GM12801 (cell line): ENCODE data around the gene KAT5.

Experiments used
- CTCF ChIP-seq: IDR thresholded peaks from one replicate; pipeline ENCODE4 v1.5.1; 2011; ENCODE audit warnings: control low read depth; ENCODE audit not compliant: insufficient read length; ENCODE audit errors: extremely low read depth

KAT5 gene

GRCh38 chr11:65701686-65702085 lies 10.4 kb upstream of the KAT5 start:
- TF ChIP-seq CTCF, result no peak

- no peak for TF ChIP-seq CTCF
These were observed 8.2 kb upstream of the KAT5 start for GRCh38 chr11:65703846-65704245.

GRCh38 chr11:65708451-65708850 lies 3.6 kb upstream of the KAT5 start:
- TF ChIP-seq CTCF, result no peak

- TF ChIP-seq CTCF, result no peak
These were observed 2.4 kb upstream of the KAT5 start for GRCh38 chr11:65709661-65710060.

- TF ChIP-seq CTCF, result no peak
These were observed 1.6 kb upstream of the KAT5 start for GRCh38 chr11:65710421-65710820.

GRCh38 chr11:65712633-65713076 lies 603 bp downstream of the KAT5 start:
- no peak for TF ChIP-seq CTCF

- no peak for TF ChIP-seq CTCF
These were observed 1.3 kb downstream of the KAT5 start for GRCh38 chr11:65713212-65713969.
